IPS-11a (cell line): Measurements from ENCODE around the gene MLEC.

Experiments
- H3K4me3 ChIP-seq: one replicate; pipeline ENCODE4 v1.5.1; 2013; ENCODE audit warnings: low read depth, low read length, control low read depth

MLEC gene

DNA sequence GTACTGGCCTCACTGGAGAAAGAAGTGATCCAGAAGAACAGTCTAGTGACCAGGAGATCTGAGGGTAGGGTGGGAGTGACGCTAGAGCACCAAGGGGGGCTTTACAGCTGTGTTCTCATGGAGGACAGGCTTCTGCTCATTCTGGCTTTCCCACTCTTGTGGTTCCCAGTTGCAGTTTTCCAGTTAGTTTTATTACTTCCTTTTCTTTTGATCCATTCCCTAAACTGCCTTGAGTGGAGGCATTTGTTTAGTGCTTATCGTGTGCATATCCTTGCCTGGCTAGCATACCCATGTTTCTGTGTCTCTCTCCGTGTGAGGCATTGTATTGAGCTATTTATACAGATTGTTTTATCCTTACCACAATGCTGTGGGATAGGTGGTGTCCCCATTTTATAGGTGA, 4.0 kb downstream of the MLEC start:
- no peak overlapping the region for H3K4me3 ChIP-seq

- H3K4me3 ChIP-seq, result no peak overlapping the region
Measured at GRCh38 chr12:120692524-120693033, 5.6 kb downstream of the MLEC start.

DNA sequence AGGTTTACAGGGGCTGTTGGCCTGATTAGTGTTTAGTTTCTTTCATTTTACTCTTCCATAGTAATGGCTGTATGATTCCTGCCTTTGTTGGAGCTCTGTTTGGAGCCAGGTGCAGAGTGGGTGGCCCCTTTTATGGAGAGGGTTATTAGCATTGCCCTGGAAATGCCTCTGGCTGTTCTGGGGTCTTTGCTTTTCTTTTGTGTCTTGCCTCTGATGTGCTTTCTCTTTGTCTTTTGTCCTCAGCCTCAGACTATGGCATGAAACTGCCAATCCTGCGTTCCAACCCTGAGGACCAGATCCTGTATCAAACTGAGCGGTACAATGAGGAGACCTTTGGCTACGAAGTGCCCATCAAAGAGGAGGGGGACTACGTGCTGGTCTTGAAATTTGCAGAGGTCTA, 6.9 kb downstream of the MLEC start:
- H3K4me3 ChIP-seq, result no peak overlapping the region

GRCh38 chr12:120696626-120697025, 9.7 kb downstream of the MLEC start:
- H3K4me3 ChIP-seq, result no peak overlapping the region

- H3K4me3 ChIP-seq, result no peak overlapping the region
Measured at GRCh38 chr12:120697344-120697743, 10.4 kb downstream of the MLEC start.

DNA sequence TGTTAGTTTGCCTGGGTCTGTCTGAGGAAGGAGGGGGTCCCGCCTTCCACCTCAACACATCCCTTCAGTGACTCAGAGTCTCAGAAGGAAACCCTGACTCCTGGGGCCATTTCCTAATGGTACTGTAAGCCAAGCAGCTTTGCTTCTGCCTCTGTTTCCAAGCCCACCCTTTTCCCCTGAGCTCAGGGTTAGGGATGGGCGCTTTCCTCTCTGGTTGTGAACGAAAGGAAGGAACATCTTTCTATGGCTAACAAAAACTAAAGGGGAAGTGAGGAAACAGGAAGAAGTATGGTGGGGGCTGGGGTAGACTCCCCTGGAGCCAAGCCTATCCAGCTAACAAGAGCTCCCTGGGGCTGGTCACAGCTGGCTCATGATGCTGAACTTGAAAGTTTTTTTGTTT, 11.7 kb downstream of the MLEC start:
- no peak overlapping the region for H3K4me3 ChIP-seq

- H3K4me3 ChIP-seq, result no peak overlapping the region
Measured at GRCh38 chr12:120699553-120699952, 12.6 kb downstream of the MLEC start.

DNA sequence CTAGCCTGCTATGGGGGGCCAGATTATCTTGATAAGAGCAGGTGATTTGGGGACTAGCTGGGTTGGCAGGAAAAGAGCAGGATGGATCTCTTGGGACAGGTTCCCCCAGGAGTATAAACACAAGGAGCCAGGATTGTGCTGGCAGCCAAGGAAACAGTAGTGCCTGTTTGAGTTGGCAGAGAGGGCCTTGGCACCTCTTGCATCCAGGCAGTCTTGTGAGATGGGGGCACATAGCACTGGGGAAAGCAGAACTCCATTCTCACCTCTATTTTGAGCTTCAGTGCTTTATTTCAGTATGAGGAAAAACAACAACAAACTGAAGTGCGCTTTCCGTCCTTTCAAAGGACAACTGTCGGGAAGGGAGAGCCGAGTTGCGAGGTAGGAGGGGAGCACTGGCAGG, 13.9 kb downstream of the MLEC start:
- H3K4me3 ChIP-seq, result no peak overlapping the region

- no peak overlapping the region for H3K4me3 ChIP-seq
Measured at GRCh38 chr12:120702637-120703036, 15.7 kb downstream of the MLEC start.

- H3K4me3 ChIP-seq, result no peak overlapping the region
Measured at GRCh38 chr12:120703311-120703942, 16.5 kb downstream of the MLEC start.

- no peak overlapping the region for H3K4me3 ChIP-seq
Measured at GRCh38 chr12:120705618-120706017, 18.7 kb downstream of the MLEC start.

DNA sequence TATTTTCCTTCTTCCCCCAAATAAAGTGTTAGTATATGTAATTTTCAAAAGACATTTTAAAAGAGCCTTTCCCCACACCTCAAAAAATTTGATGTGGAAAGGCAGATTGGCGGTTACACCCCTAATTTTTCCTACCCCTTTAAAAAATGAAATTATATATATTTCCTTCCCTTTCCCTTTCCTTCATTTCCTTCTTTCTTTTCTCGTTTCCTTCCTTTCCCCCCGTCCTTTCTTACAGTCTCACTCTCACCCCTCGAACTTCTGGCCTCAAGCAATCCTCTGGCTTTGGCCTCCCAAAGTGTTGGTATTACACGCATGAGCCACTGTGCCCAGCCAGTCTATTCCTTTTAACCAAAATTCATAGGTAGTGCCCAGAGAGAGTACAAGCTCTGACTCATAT, 19.1 kb downstream of the MLEC start:
- H3K4me3 ChIP-seq, result no peak overlapping the region

DNA sequence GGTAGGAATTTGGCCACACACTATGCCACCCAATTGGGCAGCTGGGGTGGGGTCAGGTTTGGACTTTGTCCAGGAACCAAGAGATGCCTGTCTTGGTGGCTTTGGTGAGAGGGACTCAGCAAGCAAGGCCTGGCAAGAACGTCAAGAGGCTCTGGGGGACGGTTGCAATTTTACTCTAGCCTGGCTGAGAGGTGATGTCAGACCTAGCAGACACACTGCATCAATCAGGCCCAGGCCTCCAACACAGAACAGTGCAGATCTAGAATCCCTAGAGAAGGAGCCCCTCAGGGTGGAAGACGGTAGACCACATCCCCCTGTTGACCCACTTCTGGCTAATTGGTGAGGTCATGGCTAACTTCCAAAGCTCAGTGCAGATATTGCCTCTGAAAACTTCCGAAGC, 21.7 kb downstream of the MLEC start:
- no peak overlapping the region for H3K4me3 ChIP-seq

GRCh38 chr12:120710031-120710804, 23.3 kb downstream of the MLEC start, which contains the start of gene UNC119B:
TSS of gene UNC119B (plus strand) at chr12:120710458. CDS start at chr12:120710475, 17 bp downstream.
- peak within 1 kb of the TSS; percentile 81 for H3K4me3 ChIP-seq

- peak overlapping the region; percentile 81 for H3K4me3 ChIP-seq
Measured at GRCh38 chr12:120710805-120711296, 23.9 kb downstream of the MLEC start.

DNA sequence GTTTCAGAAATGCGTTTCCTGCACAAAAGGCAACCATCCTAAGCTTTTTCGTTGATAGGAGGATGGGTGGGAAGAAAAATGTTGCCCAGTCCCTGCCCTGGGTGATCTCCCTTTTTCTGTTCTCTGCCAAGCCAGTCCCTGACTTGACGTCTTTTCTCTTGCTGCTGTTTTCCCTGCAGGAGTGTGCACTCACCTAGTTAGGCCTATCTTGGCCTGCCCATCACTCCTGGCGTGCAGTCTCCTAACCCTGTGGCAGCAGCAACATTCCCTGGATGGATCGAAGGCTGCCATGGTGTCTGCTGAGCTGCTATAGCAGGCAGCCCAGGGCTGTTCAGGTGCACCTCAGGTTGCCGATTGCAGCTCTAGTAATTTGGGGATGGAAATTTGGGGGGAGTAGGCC, 24.5 kb downstream of the MLEC start:
- H3K4me3 ChIP-seq, result peak overlapping the region; percentile 81

- no peak overlapping the region for H3K4me3 ChIP-seq
Measured at GRCh38 chr12:120712610-120713009, 25.7 kb downstream of the MLEC start.

GRCh38 chr12:120713861-120714482, 27.0 kb downstream of the MLEC start:
- H3K4me3 ChIP-seq, result no peak overlapping the region

DNA sequence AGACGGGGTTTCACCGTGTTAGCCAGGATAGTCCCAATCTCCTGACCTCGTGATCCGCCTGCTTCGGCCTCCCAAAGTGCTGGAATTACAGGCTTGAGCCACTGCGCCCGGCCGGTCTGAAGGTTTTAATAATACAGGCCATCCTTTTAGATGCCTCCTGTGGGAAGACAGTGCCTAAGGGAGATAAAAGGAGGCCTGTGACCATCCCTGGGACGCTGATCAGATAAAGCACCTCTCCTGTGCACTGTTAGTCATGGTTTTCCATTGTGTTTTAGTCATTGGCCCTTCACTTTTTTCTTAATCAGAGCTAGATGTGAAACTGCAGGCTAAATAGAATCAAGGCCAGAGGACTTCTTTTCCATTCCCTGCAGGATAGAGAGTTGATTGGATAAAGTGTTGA, 31.1 kb downstream of the MLEC start:
- no peak overlapping the region for H3K4me3 ChIP-seq

DNA sequence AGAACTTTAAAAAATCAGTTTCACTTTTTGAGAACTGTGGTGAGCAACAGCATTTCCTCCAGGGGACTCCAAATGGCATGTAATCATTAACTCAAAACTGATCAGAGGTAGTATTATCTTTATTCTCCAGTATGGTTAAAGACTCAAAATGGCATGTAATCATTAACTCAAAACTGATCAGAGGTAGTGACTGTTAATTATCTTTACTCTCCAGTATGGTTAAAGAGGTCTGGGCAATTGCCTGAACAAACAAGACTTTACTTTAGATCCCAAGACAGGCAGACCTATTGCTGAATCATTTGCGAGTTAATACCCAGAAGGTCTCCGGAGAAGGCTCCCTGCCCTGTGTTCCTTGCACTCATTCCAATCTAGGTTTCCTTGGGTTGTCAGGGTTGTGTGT, 32.1 kb downstream of the MLEC start:
- no peak overlapping the region for H3K4me3 ChIP-seq

DNA sequence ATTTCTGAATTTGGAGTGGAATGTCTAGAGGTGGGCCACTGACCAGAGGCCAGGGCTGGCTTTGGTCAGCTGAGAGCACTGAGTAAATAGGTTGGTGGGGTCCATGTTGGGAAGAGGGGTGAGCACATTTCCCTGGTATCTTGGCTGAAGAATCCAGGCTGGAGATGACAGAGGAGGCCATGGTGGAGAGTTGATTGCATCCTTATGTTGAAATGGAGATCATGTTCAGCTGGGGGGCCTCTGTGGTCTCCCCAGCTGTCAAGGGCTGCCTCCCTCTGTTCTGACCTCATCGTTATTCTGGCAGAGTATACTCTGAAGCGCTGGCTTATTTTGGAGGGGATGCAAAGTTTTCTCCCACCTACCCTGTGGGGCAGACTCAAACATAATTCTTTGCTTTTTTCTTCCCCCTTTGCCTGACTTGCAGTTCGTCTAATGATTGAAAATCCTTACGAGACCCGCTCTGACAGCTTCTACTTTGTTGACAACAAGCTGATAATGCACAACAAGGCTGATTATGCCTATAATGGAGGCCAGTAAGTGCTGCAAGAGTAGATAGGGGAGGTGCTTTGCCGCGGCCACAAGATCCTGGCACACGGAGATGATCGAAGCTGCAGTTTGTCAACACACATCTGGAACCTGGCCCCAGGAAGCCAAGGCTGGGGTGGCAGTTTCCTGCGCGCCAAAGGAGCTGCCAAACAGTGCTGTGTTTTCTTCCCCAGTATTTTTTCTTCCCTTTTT, 32.7 kb downstream of the MLEC start:
- H3K4me3 ChIP-seq, result no peak overlapping the region
